Neuron (in vitro differentiated cells): Measurements from ENCODE around the gene C5AR2.

Experiments
- H2AFZ ChIP-seq: one replicate; pipeline ENCODE4 v1.6.1; 2013; ENCODE audit warnings: low read depth, mild to moderate bottlenecking, inconsistent platforms, low read length, moderate library complexity
- H3K27me3 ChIP-seq: one replicate; pipeline ENCODE4 v1.6.1; 2013; ENCODE audit warnings: low read length; ENCODE audit not compliant: insufficient read depth
- H3K36me3 ChIP-seq: one replicate; pipeline ENCODE4 v1.6.1; 2013; ENCODE audit warnings: low read length; ENCODE audit not compliant: insufficient read depth
- H3K4me1 ChIP-seq: one replicate; pipeline ENCODE4 v1.6.1; 2013; ENCODE audit warnings: low read length; ENCODE audit not compliant: insufficient read depth
- H3K4me3 ChIP-seq: 2 replicates; pipeline ENCODE4 v1.5.1; 2013; ENCODE audit warnings: mild to moderate bottlenecking, low read length, moderate library complexity
- H3K9me3 ChIP-seq: one replicate; pipeline ENCODE4 v1.6.1; 2013; ENCODE audit warnings: low read length

The C5AR2 gene

GRCh38 chr19:47312366-47313006 is 19.5 kb upstream of the C5AR2 start:
- Histone ChIP-seq H3K27me3 (no peaks in the 10 kb centered on the region), H3K36me3 (no peaks in the 10 kb centered on the region), H2AFZ (no peak overlapping the region), H3K4me3 (no peak overlapping the region), H3K4me1 (no peaks in the 10 kb centered on the region), H3K9me3 (no peaks in the 10 kb centered on the region)

GRCh38 chr19:47313754-47314295 is 18.1 kb upstream of the C5AR2 start:
- no peak overlapping the region for H3K4me3 ChIP-seq

GRCh38 chr19:47315125-47315821 is 16.7 kb upstream of the C5AR2 start:
- Histone ChIP-seq H3K4me1 (no peaks in the 10 kb centered on the region), H3K27me3 (no peaks in the 10 kb centered on the region), H3K36me3 (no peaks in the 10 kb centered on the region), H3K9me3 (no peaks in the 10 kb centered on the region), H2AFZ (no peak overlapping the region), H3K4me3 (no peak overlapping the region)

More at GRCh38 chr19:47313754-47314295, 18.1 kb upstream of the C5AR2 start:
- no peaks in the 10 kb centered on the region for H3K9me3 ChIP-seq
- no peaks in the 10 kb centered on the region for H3K27me3 ChIP-seq
- no peaks in the 10 kb centered on the region for H3K36me3 ChIP-seq
- H3K4me1 ChIP-seq = no peaks in the 10 kb centered on the region
- H2AFZ ChIP-seq = no peak overlapping the region

- no peak overlapping the region for H3K4me3 ChIP-seq
- H3K9me3 ChIP-seq = no peaks in the 10 kb centered on the region
- no peaks in the 10 kb centered on the region for H3K27me3 ChIP-seq
- H2AFZ ChIP-seq = no peak overlapping the region
- no peaks in the 10 kb centered on the region for H3K36me3 ChIP-seq
- H3K4me1 ChIP-seq = no peaks in the 10 kb centered on the region
Measured at GRCh38 chr19:47316513-47316912, 15.5 kb upstream of the C5AR2 start.

GRCh38 chr19:47319923-47320871 is 11.8 kb upstream of the C5AR2 start:
- Histone ChIP-seq H3K36me3 (no peaks in the 10 kb centered on the region), H3K27me3 (peaks cover 9% of the 10 kb centered on the region), H3K4me3 (no peak overlapping the region), H2AFZ (no peak overlapping the region), H3K9me3 (peaks cover 2% of the 10 kb centered on the region), H3K4me1 (no peaks in the 10 kb centered on the region)

- no peak overlapping the region for H2AFZ ChIP-seq
- H3K9me3 ChIP-seq = peaks cover 2% of the 10 kb centered on the region
- no peak overlapping the region for H3K4me3 ChIP-seq
- H3K4me1 ChIP-seq = no peaks in the 10 kb centered on the region
- H3K36me3 ChIP-seq = no peaks in the 10 kb centered on the region
- H3K27me3 ChIP-seq = peaks cover 9% of the 10 kb centered on the region
Measured at GRCh38 chr19:47321630-47322029, 10.3 kb upstream of the C5AR2 start.

- Histone ChIP-seq H3K4me1 (no peaks in the 10 kb centered on the region), H3K36me3 (no peaks in the 10 kb centered on the region), H2AFZ (no peak overlapping the region)
Measured at GRCh38 chr19:47322058-47322457, 9.9 kb upstream of the C5AR2 start.

GRCh38 chr19:47323409-47323808 is 8.6 kb upstream of the C5AR2 start:
- no peak overlapping the region for H2AFZ ChIP-seq
- peaks cover 2% of the 10 kb centered on the region for H3K9me3 ChIP-seq
- no peaks in the 10 kb centered on the region for H3K36me3 ChIP-seq
- no peaks in the 10 kb centered on the region for H3K4me1 ChIP-seq
- H3K4me3 ChIP-seq = no peak overlapping the region
- peaks cover 9% of the 10 kb centered on the region for H3K27me3 ChIP-seq

More at GRCh38 chr19:47322058-47322457, 9.9 kb upstream of the C5AR2 start:
- peaks cover 2% of the 10 kb centered on the region for H3K9me3 ChIP-seq
- peaks cover 9% of the 10 kb centered on the region for H3K27me3 ChIP-seq
- H3K4me3 ChIP-seq = no peak overlapping the region

GRCh38 chr19:47323872-47324271 is 8.1 kb upstream of the C5AR2 start:
- Histone ChIP-seq H3K9me3 (peaks cover 2% of the 10 kb centered on the region), H3K36me3 (no peaks in the 10 kb centered on the region), H3K4me3 (no peak overlapping the region), H3K27me3 (peaks cover 9% of the 10 kb centered on the region), H2AFZ (no peak overlapping the region), H3K4me1 (no peaks in the 10 kb centered on the region)

- Histone ChIP-seq H3K27me3 (peaks cover 9% of the 10 kb centered on the region), H3K4me1 (no peaks in the 10 kb centered on the region), H3K36me3 (no peaks in the 10 kb centered on the region), H3K9me3 (peaks cover 2% of the 10 kb centered on the region), H3K4me3 (no peak overlapping the region), H2AFZ (no peak overlapping the region)
Measured at GRCh38 chr19:47324502-47324901, 7.5 kb upstream of the C5AR2 start.

GRCh38 chr19:47330466-47330869 is 1.5 kb upstream of the C5AR2 start:
- no peaks in the 10 kb centered on the region for H3K9me3 ChIP-seq
- no peak overlapping the region for H2AFZ ChIP-seq
- H3K36me3 ChIP-seq = no peaks in the 10 kb centered on the region
- no peaks in the 10 kb centered on the region for H3K27me3 ChIP-seq
- no peaks in the 10 kb centered on the region for H3K4me1 ChIP-seq
- H3K4me3 ChIP-seq = no peak overlapping the region

GRCh38 chr19:47331490-47331889 is 485 bp upstream of the C5AR2 start:
- H3K4me3 ChIP-seq = no peak overlapping the region
- no peaks in the 10 kb centered on the region for H3K4me1 ChIP-seq
- H3K36me3 ChIP-seq = no peaks in the 10 kb centered on the region
- no peak overlapping the region for H2AFZ ChIP-seq
- no peaks in the 10 kb centered on the region for H3K9me3 ChIP-seq
- no peaks in the 10 kb centered on the region for H3K27me3 ChIP-seq
